ENCODE measurements around the gene PDP2. TPM values are rescaled to one million over a fixed set of nuclear protein-coding genes. Genes with fewer than 3 reads are reported as not detected.
"Not testable (repeated sequence)": the region's sequence is repeated elsewhere in the genome, so short reads cannot be mapped to it uniquely, and the experiment has no call there.

PDP2 gene
- total RNA-seq, 1 experiment from 2014 or later: 3.1 TPM

- no peak for DNase-seq (ENCODE audit: low read depth)
- in situ Hi-C loops (cut with HindIII; ENCODE audit: low pct_unique_long_range_greater_than_20kb, low sequenced_read_pairs): no loop called here
These were observed 30.1 kb upstream of the PDP2 start for GRCh38 chr16:66850115-66850815.

GRCh38 chr16:66851166-66851964 is 28.9 kb upstream of the PDP2 start:
- no peak for DNase-seq (ENCODE audit: low read depth)
- in situ Hi-C loops (cut with HindIII; ENCODE audit: low pct_unique_long_range_greater_than_20kb, low sequenced_read_pairs): no loop called here

GRCh38 chr16:66853261-66854139 is 26.8 kb upstream of the PDP2 start:
- DNase-seq (ENCODE audit: low read depth): no peak
- in situ Hi-C loops (cut with HindIII; ENCODE audit: low pct_unique_long_range_greater_than_20kb, low sequenced_read_pairs): no loop called here

- in situ Hi-C loops (cut with HindIII; ENCODE audit: low pct_unique_long_range_greater_than_20kb, low sequenced_read_pairs): no loop called here
- no peak for DNase-seq (ENCODE audit: low read depth)
These were observed 24.1 kb upstream of the PDP2 start for GRCh38 chr16:66856184-66856730.

- no peak for DNase-seq (ENCODE audit: low read depth)
- in situ Hi-C loops (cut with HindIII; ENCODE audit: low pct_unique_long_range_greater_than_20kb, low sequenced_read_pairs): no loop called here
These were observed 23.5 kb upstream of the PDP2 start for GRCh38 chr16:66856801-66857200.

GRCh38 chr16:66857437-66857836 is 22.9 kb upstream of the PDP2 start:
- in situ Hi-C loops (cut with HindIII; ENCODE audit: low pct_unique_long_range_greater_than_20kb, low sequenced_read_pairs): no loop called here

GRCh38 chr16:66858740-66859396 is 21.4 kb upstream of the PDP2 start:
- in situ Hi-C loops (cut with HindIII; ENCODE audit: low pct_unique_long_range_greater_than_20kb, low sequenced_read_pairs): no loop called here

More at GRCh38 chr16:66857437-66857836, 22.9 kb upstream of the PDP2 start:
- DNase-seq (ENCODE audit: low read depth): no peak

GRCh38 chr16:66859397-66860068 is 20.8 kb upstream of the PDP2 start:
- DNase-seq (ENCODE audit: low read depth): no peak
- in situ Hi-C loops (cut with HindIII; ENCODE audit: low pct_unique_long_range_greater_than_20kb, low sequenced_read_pairs): no loop called here

More at GRCh38 chr16:66858740-66859396, 21.4 kb upstream of the PDP2 start:
- DNase-seq (ENCODE audit: low read depth): peak; percentile 42

- in situ Hi-C loops (cut with HindIII; ENCODE audit: low pct_unique_long_range_greater_than_20kb, low sequenced_read_pairs): no loop called here
- no peak for DNase-seq (ENCODE audit: low read depth)
These were observed 18.2 kb upstream of the PDP2 start for GRCh38 chr16:66862023-66862520.

GRCh38 chr16:66863707-66864106 is 16.6 kb upstream of the PDP2 start:
- in situ Hi-C loops (cut with HindIII; ENCODE audit: low pct_unique_long_range_greater_than_20kb, low sequenced_read_pairs): no loop called here
- no peak for DNase-seq (ENCODE audit: low read depth)

GRCh38 chr16:66869424-66869823 is 10.9 kb upstream of the PDP2 start:
- no peak for DNase-seq (ENCODE audit: low read depth)
- in situ Hi-C loops (cut with HindIII; ENCODE audit: low pct_unique_long_range_greater_than_20kb, low sequenced_read_pairs): no loop called here

GRCh38 chr16:66871363-66871762 is 9.0 kb upstream of the PDP2 start:
- DNase-seq (ENCODE audit: low read depth); in situ Hi-C loops (cut with HindIII; ENCODE audit: low pct_unique_long_range_greater_than_20kb, low sequenced_read_pairs): not testable (repeated sequence)

- no peak for DNase-seq (ENCODE audit: low read depth)
- in situ Hi-C loops (cut with HindIII; ENCODE audit: low pct_unique_long_range_greater_than_20kb, low sequenced_read_pairs): no loop called here
These were observed 8.5 kb upstream of the PDP2 start for GRCh38 chr16:66871840-66872239.

- no peak for DNase-seq (ENCODE audit: low read depth)
- in situ Hi-C loops (cut with HindIII; ENCODE audit: low pct_unique_long_range_greater_than_20kb, low sequenced_read_pairs): no loop called here
These were observed 7.8 kb upstream of the PDP2 start for GRCh38 chr16:66872559-66872942.

GRCh38 chr16:66872943-66873684 is 7.2 kb upstream of the PDP2 start:
- in situ Hi-C loops (cut with HindIII; ENCODE audit: low pct_unique_long_range_greater_than_20kb, low sequenced_read_pairs): no loop called here
- peak; percentile 97 for DNase-seq (ENCODE audit: low read depth)

- no peak for DNase-seq (ENCODE audit: low read depth)
- in situ Hi-C loops (cut with HindIII; ENCODE audit: low pct_unique_long_range_greater_than_20kb, low sequenced_read_pairs): no loop called here
These were observed 6.6 kb upstream of the PDP2 start for GRCh38 chr16:66873685-66874055.

Data from Caki2 (cell line).